GM19193 (cell line): ENCODE results near the gene GJC1.

Source experiments
- POLR2A ChIP-seq: IDR thresholded peaks from 4 replicates; pipeline ENCODE4 v1.6.1; 2011; ENCODE audit not compliant: insufficient read depth, insufficient read length; ENCODE audit errors: extremely low read depth

Gene GJC1

DNA sequence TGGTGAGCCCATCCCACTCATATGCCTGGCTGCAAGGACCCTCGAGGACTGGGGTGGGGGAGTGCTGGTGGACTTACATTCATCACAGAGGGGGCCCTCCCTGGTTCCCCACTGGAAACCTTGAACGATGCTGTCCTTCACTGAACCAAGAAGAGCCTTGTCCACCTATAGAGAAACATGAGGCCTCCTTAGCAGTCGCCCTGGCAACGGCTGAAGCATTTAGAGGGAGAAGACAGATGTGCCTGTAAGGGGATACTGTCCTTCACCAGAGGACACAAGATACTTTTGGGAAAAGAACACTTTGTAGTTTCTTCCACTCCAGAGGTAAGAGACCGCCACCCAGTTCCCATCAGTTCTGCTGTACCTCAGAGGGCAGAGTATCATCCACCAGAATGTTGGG, 24.1 kb upstream of the GJC1 start:
- no peak for TF ChIP-seq POLR2A

DNA sequence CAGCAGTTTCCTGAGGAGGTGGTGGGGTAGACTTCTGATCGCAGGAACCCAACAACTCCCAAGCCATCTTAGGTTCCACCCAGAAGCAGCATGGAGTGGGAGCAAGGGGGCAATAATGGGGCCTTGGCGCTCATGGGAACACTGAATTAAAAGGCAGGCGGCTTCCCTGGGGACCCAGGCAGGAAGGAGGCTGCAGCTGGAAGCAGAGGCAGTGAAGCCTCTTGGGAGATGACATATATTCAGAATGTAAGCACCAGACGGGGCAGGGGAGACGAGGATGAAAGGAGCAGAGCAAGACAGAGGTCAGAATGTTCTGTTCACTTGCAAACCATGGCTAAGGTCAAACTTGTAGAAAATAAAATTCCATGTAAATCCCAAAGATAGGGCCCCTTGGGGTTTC, 20.5 kb upstream of the GJC1 start:
- TF ChIP-seq POLR2A: no peak

GRCh38 chr17:44850025-44850424, 19.9 kb upstream of the GJC1 start:
- no peak for TF ChIP-seq POLR2A

- TF ChIP-seq POLR2A: no peak
Observed at GRCh38 chr17:44848961-44849489, 18.9 kb upstream of the GJC1 start.

- no peak for TF ChIP-seq POLR2A
Observed at GRCh38 chr17:44848257-44848795, 18.2 kb upstream of the GJC1 start.

- TF ChIP-seq POLR2A: no peak
Observed at GRCh38 chr17:44847586-44847985, 17.5 kb upstream of the GJC1 start, which contains the start of gene HIGD1B. Gene HIGD1B (plus strand): TSS chr17:44847883. CDS start chr17:44848153, 270 bp downstream.

GRCh38 chr17:44846206-44846605, 16.1 kb upstream of the GJC1 start:
- TF ChIP-seq POLR2A: no peak

GRCh38 chr17:44844390-44844830, 14.3 kb upstream of the GJC1 start:
- TF ChIP-seq POLR2A: no peak

DNA sequence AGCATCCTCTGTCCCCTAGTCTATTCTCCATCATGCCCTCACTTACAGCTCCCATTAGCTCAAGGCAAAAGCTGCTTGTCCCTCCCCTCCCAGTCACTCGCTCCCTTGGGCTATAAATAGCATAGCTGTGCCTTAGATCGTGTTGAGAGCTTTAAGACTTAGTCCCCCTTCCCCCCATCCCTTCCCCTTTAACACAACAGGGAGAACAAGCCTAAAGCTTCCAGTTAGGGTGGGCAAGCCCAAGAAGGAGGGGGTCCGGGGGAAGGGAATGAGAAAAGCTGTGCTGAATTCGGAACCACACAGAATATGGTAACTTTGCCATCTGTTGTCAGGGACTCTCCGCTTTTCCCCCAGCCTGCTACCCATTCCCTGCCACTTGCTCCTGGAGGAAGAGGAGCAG, 12.7 kb upstream of the GJC1 start:
- no peak for TF ChIP-seq POLR2A

GRCh38 chr17:44840936-44841335, 10.8 kb upstream of the GJC1 start:
- no peak for TF ChIP-seq POLR2A

DNA sequence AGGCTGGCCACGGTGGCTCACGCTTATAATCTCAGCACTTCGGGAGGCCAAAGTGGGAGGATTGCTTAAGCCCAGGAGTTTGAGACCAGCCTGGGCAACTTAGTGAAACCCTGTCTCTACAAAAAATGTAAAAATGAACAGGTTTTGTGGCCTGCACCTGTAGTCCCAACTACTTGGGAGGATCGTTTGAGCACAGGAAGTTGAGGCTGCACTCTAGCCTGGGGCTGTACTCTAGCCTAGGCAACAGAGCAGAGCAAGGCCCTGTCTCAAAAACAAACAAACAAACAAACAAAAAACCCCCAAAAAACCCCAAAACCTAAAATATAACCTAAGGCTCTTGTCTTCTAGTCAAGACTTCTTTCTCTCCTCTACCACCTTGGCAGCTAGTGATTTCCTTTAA, 10.2 kb upstream of the GJC1 start:
- no peak for TF ChIP-seq POLR2A

DNA sequence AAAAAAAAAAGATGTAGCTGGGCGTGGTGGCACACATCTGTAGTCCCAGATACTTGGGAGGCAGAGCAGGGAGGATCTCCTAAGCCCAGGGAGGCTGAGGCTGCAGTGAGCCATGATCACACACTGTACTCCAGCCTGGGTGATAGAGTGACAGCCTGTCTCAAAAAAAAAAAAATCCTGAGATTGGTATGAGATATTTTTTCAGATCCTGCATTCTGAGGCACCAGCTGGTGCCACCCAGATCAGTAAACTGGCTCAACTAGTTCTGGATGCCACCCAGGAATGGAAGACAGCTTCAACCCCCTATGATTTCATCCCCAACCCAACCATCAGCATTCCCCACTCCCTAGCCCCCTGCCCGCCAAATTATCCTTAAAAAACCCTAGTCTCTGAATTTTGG, 7.1 kb upstream of the GJC1 start:
- TF ChIP-seq POLR2A: no peak

GRCh38 chr17:44832805-44833204, 2.7 kb upstream of the GJC1 start:
- no peak for TF ChIP-seq POLR2A

- no peak for TF ChIP-seq POLR2A
Observed at GRCh38 chr17:44831371-44831770, 1.3 kb upstream of the GJC1 start.

DNA sequence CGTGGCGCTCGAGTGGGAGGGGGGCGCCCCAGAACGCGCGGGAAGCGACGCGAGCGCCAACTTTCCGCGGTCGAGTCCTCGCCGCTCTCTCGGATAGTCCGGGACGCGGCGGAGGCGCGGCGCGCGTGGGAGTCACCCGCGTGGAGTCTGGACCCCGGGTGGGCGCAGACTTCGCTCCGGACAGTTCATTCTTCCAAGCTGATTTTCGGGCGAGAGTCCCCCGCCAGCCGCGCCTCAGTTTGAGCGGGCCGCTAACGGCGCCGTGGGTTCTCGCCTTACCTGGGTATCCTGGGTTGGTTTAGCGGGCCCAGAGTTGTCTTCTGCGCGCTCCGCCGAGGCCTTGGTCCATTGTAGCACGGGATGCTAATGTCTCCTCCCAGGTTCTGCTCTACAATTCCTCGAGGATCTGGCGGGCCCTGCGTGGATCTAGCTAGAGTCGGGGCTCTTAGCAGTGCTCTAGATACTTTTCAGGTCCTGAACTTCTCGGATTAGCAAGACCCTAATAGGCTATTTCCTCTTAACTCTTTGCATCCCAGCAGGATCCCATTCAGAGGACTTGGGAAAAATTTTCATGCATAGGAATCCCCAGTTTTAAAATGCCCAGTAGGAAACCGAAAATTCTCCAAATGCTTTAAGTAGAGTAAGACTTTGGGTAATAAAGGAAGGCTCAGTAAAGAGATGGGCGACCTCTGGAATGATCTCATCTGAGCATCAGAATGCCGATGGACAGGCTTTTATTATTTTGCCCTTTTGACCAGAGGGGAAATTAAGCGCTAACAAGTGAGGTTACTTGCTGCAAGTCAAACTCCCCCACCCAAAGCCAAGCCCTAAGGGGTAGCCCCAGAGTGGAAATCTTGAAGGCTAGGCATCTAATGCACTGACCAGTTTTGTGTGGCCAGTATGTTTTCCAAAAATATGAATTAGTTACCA, 537 bp upstream of the GJC1 start:
- TF ChIP-seq POLR2A: no peak
